ENCODE data around the gene METTL13.

The METTL13 gene

DNA sequence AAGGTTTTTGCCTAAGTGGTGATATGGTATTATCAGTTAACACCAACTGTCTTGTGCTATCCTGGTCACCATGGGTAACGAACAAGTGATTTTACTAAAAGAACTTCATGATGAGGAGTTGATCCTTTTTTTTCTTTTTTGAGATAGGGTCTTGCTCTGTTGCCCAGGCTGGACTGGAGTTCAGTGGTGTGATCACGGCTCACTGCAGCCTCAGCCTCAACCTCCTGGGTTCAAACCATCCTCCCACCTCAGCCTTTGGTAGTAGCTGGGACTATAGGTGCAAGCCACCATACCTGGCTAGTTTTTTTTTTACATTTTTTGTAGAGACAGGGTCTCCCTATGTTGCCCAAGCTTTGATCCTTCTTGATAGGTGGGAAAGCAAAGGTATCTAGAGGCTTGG, 5.1 kb downstream of the METTL13 start:
- no peak for DNase-seq
- H3K27ac ChIP-seq: no peak overlapping the region
- in situ Hi-C loops (cut with HindIII; ENCODE audit: low pct_ligation_motif_present, low sequenced_read_pairs): no loop called here
- TF ChIP-seq, protein P1, sequence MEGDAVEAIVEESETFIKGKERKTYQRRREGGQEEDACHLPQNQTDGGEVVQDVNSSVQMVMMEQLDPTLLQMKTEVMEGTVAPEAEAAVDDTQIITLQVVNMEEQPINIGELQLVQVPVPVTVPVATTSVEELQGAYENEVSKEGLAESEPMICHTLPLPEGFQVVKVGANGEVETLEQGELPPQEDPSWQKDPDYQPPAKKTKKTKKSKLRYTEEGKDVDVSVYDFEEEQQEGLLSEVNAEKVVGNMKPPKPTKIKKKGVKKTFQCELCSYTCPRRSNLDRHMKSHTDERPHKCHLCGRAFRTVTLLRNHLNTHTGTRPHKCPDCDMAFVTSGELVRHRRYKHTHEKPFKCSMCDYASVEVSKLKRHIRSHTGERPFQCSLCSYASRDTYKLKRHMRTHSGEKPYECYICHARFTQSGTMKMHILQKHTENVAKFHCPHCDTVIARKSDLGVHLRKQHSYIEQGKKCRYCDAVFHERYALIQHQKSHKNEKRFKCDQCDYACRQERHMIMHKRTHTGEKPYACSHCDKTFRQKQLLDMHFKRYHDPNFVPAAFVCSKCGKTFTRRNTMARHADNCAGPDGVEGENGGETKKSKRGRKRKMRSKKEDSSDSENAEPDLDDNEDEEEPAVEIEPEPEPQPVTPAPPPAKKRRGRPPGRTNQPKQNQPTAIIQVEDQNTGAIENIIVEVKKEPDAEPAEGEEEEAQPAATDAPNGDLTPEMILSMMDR (IDR thresholded peaks at IDR 0.05; ENCODE audit: low read depth, low read length, missing control alignments): no peak
- no peak overlapping the region for H3K4me3 ChIP-seq (ENCODE audit: low read depth, low read length)
- H3K36me3 ChIP-seq (replicated peaks): peaks cover 67% of the 10 kb centered on the region
- H3K27me3 ChIP-seq (replicated peaks): no peaks in the 10 kb centered on the region

DNA sequence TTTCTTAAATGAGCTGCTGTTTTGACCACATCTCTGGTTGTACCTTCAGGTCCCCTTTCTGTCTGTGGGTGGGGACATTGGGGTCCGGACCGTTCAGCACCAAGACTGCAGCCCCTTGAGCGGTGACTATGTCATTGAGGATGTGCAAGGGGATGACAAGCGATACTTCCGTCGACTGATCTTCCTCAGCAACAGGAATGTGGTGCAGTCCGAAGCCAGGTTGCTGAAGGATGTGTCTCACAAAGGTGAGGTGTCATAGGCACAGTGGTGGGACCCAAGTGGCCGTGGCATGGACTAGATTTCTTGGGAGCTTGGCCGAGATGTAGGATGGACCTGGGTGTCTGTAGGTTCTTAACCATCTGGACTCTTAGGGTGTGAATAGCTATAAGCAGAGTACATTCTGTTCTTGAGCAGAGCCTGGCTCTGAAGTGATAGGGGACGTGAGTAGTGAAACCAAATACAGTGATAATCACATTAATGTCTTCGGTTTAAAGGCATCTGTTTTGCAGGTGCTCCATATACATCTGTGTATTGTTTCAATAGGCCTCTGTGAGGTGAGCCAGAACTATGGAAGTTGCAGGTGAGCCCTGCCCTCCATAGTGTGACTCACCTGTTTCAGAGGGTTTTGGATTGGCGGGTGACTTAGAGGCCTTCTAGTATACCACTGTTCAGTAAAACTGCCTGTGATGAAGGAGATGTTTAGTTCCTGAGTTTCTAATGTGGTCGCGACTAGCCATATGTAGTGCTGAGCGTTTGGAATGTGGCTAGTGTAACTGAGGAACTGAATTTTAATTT, 6.4 kb downstream of the METTL13 start:
- no peak for DNase-seq
- Histone ChIP-seq H3K36me3 (replicated peaks) (peaks cover 75% of the 10 kb centered on the region), H3K27me3 (replicated peaks) (no peaks in the 10 kb centered on the region), H3K27ac (no peak overlapping the region), H3K4me3 (ENCODE audit: low read depth, low read length) (no peak overlapping the region)
- in situ Hi-C loops (cut with HindIII; ENCODE audit: low pct_ligation_motif_present, low sequenced_read_pairs): no loop called here
- TF ChIP-seq, protein P1 (IDR thresholded peaks at IDR 0.05; ENCODE audit: low read depth, low read length, missing control alignments): no peak

DNA sequence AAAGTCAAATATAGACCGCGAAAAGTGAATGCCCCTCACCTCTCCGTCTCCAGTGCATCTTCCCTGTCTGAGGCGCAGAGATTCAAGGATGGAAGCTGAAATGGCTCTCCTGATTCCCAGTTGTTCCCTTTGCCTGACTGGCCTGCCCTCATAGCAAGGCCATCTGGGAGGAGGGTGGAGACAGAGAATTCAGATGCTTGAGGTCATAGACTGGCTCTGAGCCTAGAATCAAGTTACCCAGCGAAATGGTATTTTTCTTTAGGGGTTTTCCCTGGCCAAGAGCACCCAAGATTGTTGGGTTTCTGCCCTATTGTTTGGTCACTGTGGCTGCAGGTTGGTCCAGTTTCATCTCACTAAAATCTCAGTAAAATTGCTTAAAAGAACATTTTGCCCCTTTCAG, 7.2 kb downstream of the METTL13 start:
- Histone ChIP-seq H3K27me3 (replicated peaks) (no peaks in the 10 kb centered on the region), H3K36me3 (replicated peaks) (peaks cover 73% of the 10 kb centered on the region), H3K27ac (no peak overlapping the region), H3K4me3 (ENCODE audit: low read depth, low read length) (no peak overlapping the region)
- DNase-seq: peak; percentile 59
- in situ Hi-C loops (cut with HindIII; ENCODE audit: low pct_ligation_motif_present, low sequenced_read_pairs): no loop called here
- TF ChIP-seq, protein P1 (IDR thresholded peaks at IDR 0.05; ENCODE audit: low read depth, low read length, missing control alignments): no peak

DNA sequence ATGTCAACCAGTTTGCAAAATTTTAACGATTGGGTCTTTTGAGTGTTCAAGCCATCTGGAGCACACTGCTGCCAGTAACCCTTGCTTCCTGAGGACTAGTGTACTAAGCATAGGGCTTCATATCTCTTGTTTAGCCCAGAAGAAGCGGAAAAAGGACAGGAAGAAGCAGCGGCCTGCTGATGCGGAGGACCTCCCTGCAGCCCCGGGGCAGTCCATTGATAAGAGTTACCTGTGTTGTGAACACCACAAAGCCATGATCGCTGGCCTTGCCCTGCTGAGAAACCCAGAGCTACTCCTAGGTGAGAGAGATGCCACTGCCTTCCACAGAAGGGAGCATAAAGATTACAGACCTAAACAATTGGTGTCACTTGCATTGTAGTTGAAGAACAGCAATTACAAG, 8.9 kb downstream of the METTL13 start:
- no peaks in the 10 kb centered on the region for H3K27me3 ChIP-seq (replicated peaks)
- no peak overlapping the region for H3K4me3 ChIP-seq (ENCODE audit: low read depth, low read length)
- peaks cover 62% of the 10 kb centered on the region for H3K36me3 ChIP-seq (replicated peaks)
- in situ Hi-C loops (cut with HindIII; ENCODE audit: low pct_ligation_motif_present, low sequenced_read_pairs): no loop called here
- no peak overlapping the region for H3K27ac ChIP-seq
- TF ChIP-seq, protein P1 (IDR thresholded peaks at IDR 0.05; ENCODE audit: low read depth, low read length, missing control alignments): no peak
- no peak for DNase-seq

DNA sequence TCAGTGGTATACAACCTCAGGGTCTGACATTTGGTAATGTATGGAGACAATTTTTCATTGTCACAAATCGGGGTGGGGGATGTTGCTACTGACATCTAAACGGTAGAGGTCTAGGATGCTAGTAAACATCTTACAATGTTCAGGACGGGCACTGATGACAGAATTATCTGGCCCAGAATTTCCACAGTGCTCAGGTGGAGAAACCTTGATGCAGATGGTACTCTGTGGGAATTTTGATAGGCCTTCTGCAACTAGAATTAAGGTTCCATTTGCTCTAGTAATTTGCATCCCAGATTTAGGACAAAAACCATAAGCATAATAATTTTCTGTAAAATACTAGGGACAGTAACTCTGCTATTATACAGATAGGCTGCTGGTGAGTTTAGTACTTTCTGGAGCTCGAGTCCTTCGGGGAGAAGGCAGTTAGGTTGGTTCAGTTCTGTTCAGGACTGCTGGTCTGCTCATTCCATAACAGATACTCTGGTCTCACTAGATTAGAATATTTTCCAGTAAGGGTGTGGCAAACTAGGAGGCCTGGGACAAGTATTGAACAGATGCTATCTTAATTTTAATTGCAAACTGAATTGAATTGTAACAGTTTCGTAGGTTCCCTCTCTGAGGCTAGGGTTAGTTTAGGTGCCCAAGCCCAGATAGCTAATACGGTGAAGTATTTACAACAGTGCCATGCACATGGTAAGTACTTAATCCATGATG, 11.4 kb downstream of the METTL13 start:
- in situ Hi-C loops (cut with HindIII; ENCODE audit: low pct_ligation_motif_present, low sequenced_read_pairs): no loop called here

More for the DNA sequence above, 11.4 kb downstream of the METTL13 start:
- DNase-seq: no peak
- H3K4me3 ChIP-seq (ENCODE audit: low read depth, low read length): no peak overlapping the region
- TF ChIP-seq, protein P1 (IDR thresholded peaks at IDR 0.05; ENCODE audit: low read depth, low read length, missing control alignments): no peak
- H3K27me3 ChIP-seq (replicated peaks): no peaks in the 10 kb centered on the region
- H3K36me3 ChIP-seq (replicated peaks): peaks cover 38% of the 10 kb centered on the region
- no peak overlapping the region for H3K27ac ChIP-seq

All from brain microvascular endothelial cell (primary cell).